Caco-2 (cell line): ENCODE data around the gene PDK1. TPM values are rescaled to one million over a fixed set of nuclear protein-coding genes. Genes with fewer than 3 reads are reported as not detected.

Experiments used
- BruUV-seq: library from RNA; stranded (reverse); fragments of 400-500 nt; replicated peaks from 2 replicates; lab custom pipeline; 2021; lab: Mats Ljungman, UMichigan
- CTCF ChIA-PET: fragments of 300-600 bp; sonication (Branson Sonifier 250); formaldehyde crosslinking; loops from one replicate; lab custom pipeline; 2022; ENCODE audit warnings: antibody characterized with exemption; lab: Charles Lee
- POLR2A ChIA-PET: fragments of 300-600 bp; sonication (Branson Sonifier 250); formaldehyde crosslinking; loops from one replicate; lab custom pipeline; 2022; ENCODE audit warnings: antibody characterized with exemption; lab: Charles Lee
- DNase-seq, 2 experiments: peaks; one replicate each; pipeline versions ENCODE4 v3.0.0 to v3.0.0-alpha.2; 2020 to 2022
- H3K27me3 ChIP-seq: replicated peaks from 2 replicates; pipeline ENCODE4 v1.6.0; 2011; ENCODE audit warnings: low read length; ENCODE audit not compliant: control insufficient read depth, insufficient read depth
- H3K36me3 ChIP-seq: 2 replicates; pipeline ENCODE4 v1.5.1; 2011; ENCODE audit warnings: low read length; ENCODE audit not compliant: control insufficient read depth, insufficient read depth
- H3K4me1 ChIP-seq: fragments of 250-450 bp; sonication (Bioruptor Pico); 2 replicates; pipeline ENCODE4 v1.5.1; 2020; ENCODE audit warnings: mild to moderate bottlenecking
- H3K4me3 ChIP-seq: 2 replicates; pipeline ENCODE4 v1.5.1; 2011; ENCODE audit warnings: low read depth, mild to moderate bottlenecking, control low read depth, low read length
- H3K9me3 ChIP-seq: fragments of 250-450 bp; sonication (Bioruptor Pico); 2 replicates; pipeline ENCODE4 v1.5.1; 2020; ENCODE audit warnings: mild to moderate bottlenecking, moderate library complexity
- H3K27ac Mint-ChIP-seq: one replicate; pipeline ENCODE4 v1.8.0; 2022; ENCODE audit warnings: mixed read lengths; ENCODE audit not compliant: unreplicated experiment
- H3K27me3 Mint-ChIP-seq: one replicate; pipeline ENCODE4 v1.8.0; 2022; ENCODE audit warnings: mixed read lengths; ENCODE audit not compliant: insufficient read depth, unreplicated experiment
- H3K36me3 Mint-ChIP-seq: one replicate; pipeline ENCODE4 v1.8.0; 2022; ENCODE audit warnings: mild to moderate bottlenecking, mixed read lengths; ENCODE audit not compliant: insufficient read depth, unreplicated experiment
- H3K4me1 Mint-ChIP-seq: one replicate; pipeline ENCODE4 v1.8.0; 2022; ENCODE audit warnings: low read depth, mixed read lengths; ENCODE audit not compliant: unreplicated experiment
- H3K4me3 Mint-ChIP-seq: one replicate; pipeline ENCODE4 v1.8.0; 2022; ENCODE audit warnings: mild to moderate bottlenecking, moderate library complexity, mixed read lengths; ENCODE audit not compliant: unreplicated experiment
- H3K9me3 Mint-ChIP-seq: one replicate; pipeline ENCODE4 v1.8.0; 2022; ENCODE audit warnings: mixed read lengths; ENCODE audit not compliant: unreplicated experiment
- CTCF ChIP-seq, 2 experiments: fragments of 200-600 bp in 1 of 2; IDR thresholded peaks; 1 replicate in 1 of 2; 2 replicates in 1 of 2; pipeline versions ENCODE4 v1.5.1 to v1.8.0; 2011 to 2022; ENCODE audit warnings: antibody characterized with exemption in 1 of 2, control low read depth in 1 of 2, inconsistent platforms in 1 of 2, low read depth in 1 of 2, low read length in 1 of 2, mild to moderate bottlenecking in 1 of 2, moderate library complexity in 1 of 2; ENCODE audit not compliant: insufficient read depth in 1 of 2, severe bottlenecking in 1 of 2, unreplicated experiment in 1 of 2
- intact Hi-C: fragments of 100-400 bp; cut with micrococcal nuclease; formaldehyde crosslinking; loops from one replicate; pipeline ENCODE4 v1.10.0; 2022; ENCODE audit not compliant: unreplicated experiment
- total RNA-seq: library from RNA; stranded (reverse); gene quantifications from 2 replicates; pipeline ENCODE4 v1.2.3, GENCODE V29; 2022

PDK1 gene
- total RNA-seq, 1 experiment from 2014 or later, result 11.0 TPM

GRCh38 chr2:172639256-172639655 lies 83.4 kb downstream of the PDK1 start:
- no peak for DNase-seq
- Mint-ChIP-seq H3K9me3 (no peaks in the 10 kb centered on the region), H3K27ac (no peak overlapping the region), H3K27me3 (peaks cover 2% of the 10 kb centered on the region), H3K4me3 (no peak overlapping the region), H3K36me3 (no peaks in the 10 kb centered on the region), H3K4me1 (no peaks in the 10 kb centered on the region)
- CTCF ChIA-PET, result no interaction called here
- Histone ChIP-seq H3K4me3 (no peak overlapping the region), H3K27me3 (no peaks in the 10 kb centered on the region), H3K9me3 (no peaks in the 10 kb centered on the region), H3K36me3 (no peaks in the 10 kb centered on the region), H3K4me1 (no peaks in the 10 kb centered on the region)
- POLR2A ChIA-PET, result no interaction called here
- no peak for TF ChIP-seq CTCF (IDR thresholded peaks at IDR 0.05; ENCODE audit: insufficient read depth in 1 of 2, low read depth in 1 of 2, low read length in 1 of 2, severe bottlenecking in 1 of 2, unreplicated experiment in 1 of 2)
- intact Hi-C loops, result no loop called here
- no TSS peak for BruUV-seq

GRCh38 chr2:172639823-172640222 lies 83.9 kb downstream of the PDK1 start:
- Histone ChIP-seq H3K4me3 (no peak overlapping the region), H3K27me3 (no peaks in the 10 kb centered on the region), H3K36me3 (no peaks in the 10 kb centered on the region), H3K9me3 (no peaks in the 10 kb centered on the region), H3K4me1 (no peaks in the 10 kb centered on the region)
- DNase-seq, result no peak
- H3K4me1 Mint-ChIP-seq, result no peaks in the 10 kb centered on the region
- H3K36me3 Mint-ChIP-seq, result no peaks in the 10 kb centered on the region
- H3K9me3 Mint-ChIP-seq, result no peaks in the 10 kb centered on the region
- H3K27ac Mint-ChIP-seq, result no peak overlapping the region
- H3K4me3 Mint-ChIP-seq, result no peak overlapping the region
- no peak for TF ChIP-seq CTCF (IDR thresholded peaks at IDR 0.05; ENCODE audit: insufficient read depth in 1 of 2, low read depth in 1 of 2, low read length in 1 of 2, severe bottlenecking in 1 of 2, unreplicated experiment in 1 of 2)
- ChIA-PET CTCF (no interaction called here), POLR2A (no interaction called here)
- no TSS peak for BruUV-seq
- intact Hi-C loops, result no loop called here
- H3K27me3 Mint-ChIP-seq, result peaks cover 2% of the 10 kb centered on the region

- H3K4me3 Mint-ChIP-seq, result no peak overlapping the region
- no peaks in the 10 kb centered on the region for H3K9me3 ChIP-seq
- ChIA-PET CTCF (no interaction called here), POLR2A (no interaction called here)
- H3K4me3 ChIP-seq, result no peak overlapping the region
- no peaks in the 10 kb centered on the region for H3K27me3 ChIP-seq
- intact Hi-C loops, result no loop called here
- DNase-seq, result no peak
- peaks cover 2% of the 10 kb centered on the region for H3K27me3 Mint-ChIP-seq
- no peaks in the 10 kb centered on the region for H3K36me3 Mint-ChIP-seq
- no peak overlapping the region for H3K27ac Mint-ChIP-seq
- H3K9me3 Mint-ChIP-seq, result no peaks in the 10 kb centered on the region
- TF ChIP-seq CTCF (IDR thresholded peaks at IDR 0.05; ENCODE audit: insufficient read depth in 1 of 2, low read depth in 1 of 2, low read length in 1 of 2, severe bottlenecking in 1 of 2, unreplicated experiment in 1 of 2), result no peak
- no peaks in the 10 kb centered on the region for H3K36me3 ChIP-seq
- H3K4me1 Mint-ChIP-seq, result no peaks in the 10 kb centered on the region
- H3K4me1 ChIP-seq, result no peaks in the 10 kb centered on the region
- no TSS peak for BruUV-seq
Observed at GRCh38 chr2:172640389-172640788, 84.5 kb downstream of the PDK1 start.
